Stomach (tissue), 4 donors: ENCODE results near the gene ZNF19.

Experiments used
- EP300 ChIP-seq: sonication (generic); formaldehyde crosslinking; IDR thresholded peaks from one replicate; pipeline ENCODE4 v1.6.1; 2017; ENCODE audit warnings: antibody characterized with exemption
- TF ChIP-seq, protein P1 (sequence below), 7 experiments: fragments of 450-650 bp in 4 of 7; fragments of 200-600 bp in 3 of 7; sonication (generic) in 3 of 7; IDR thresholded peaks; one replicate each; pipeline ENCODE4 v1.5.1; 2016 to 2019; ENCODE audit warnings: antibody characterized with exemption in 7 of 7, control low read depth in 2 of 7, mild to moderate bottlenecking in 1 of 7

DNA sequence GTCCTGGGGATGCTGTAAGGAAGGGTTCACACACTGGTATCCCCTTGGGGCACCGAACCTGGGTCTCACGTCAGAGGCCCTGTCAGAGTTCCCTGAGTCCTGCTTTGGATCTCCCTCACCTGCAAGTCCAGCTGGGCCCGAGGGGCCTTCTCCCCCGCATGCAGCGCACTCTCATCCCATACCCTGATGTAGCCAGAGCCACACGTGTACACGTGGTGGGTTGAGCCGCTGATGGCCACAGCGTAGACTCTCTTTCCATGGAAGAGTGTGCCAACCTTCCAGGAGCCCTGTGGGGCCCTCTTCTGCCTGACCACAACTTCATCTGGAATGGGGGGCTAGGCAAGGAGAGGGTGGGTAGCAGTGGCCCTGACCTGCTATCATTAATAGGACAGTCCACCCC lies 57.1 kb downstream of the ZNF19 start:
- TF ChIP-seq, protein P1, sequence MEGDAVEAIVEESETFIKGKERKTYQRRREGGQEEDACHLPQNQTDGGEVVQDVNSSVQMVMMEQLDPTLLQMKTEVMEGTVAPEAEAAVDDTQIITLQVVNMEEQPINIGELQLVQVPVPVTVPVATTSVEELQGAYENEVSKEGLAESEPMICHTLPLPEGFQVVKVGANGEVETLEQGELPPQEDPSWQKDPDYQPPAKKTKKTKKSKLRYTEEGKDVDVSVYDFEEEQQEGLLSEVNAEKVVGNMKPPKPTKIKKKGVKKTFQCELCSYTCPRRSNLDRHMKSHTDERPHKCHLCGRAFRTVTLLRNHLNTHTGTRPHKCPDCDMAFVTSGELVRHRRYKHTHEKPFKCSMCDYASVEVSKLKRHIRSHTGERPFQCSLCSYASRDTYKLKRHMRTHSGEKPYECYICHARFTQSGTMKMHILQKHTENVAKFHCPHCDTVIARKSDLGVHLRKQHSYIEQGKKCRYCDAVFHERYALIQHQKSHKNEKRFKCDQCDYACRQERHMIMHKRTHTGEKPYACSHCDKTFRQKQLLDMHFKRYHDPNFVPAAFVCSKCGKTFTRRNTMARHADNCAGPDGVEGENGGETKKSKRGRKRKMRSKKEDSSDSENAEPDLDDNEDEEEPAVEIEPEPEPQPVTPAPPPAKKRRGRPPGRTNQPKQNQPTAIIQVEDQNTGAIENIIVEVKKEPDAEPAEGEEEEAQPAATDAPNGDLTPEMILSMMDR (IDR thresholded peaks at IDR 0.05), result no peak
- no peak for TF ChIP-seq EP300
